SU-DHL-6 (cell line): ENCODE results near the gene SCARB1.

ENCODE experiments used
- EZH2phosphoT487 ChIP-seq: fragments of 200-600 bp; sonication (generic), shearing (Covaris generic); conservative IDR thresholded peaks from 2 replicates; pipeline ENCODE4 v1.6.1; 2018; ENCODE audit warnings: mild to moderate bottlenecking, antibody characterized with exemption, low read length, moderate library complexity, mixed read lengths
- TF ChIP-seq, protein P1 (sequence below): fragments of 200-600 bp; sonication (generic); IDR thresholded peaks from one replicate; pipeline ENCODE4 v1.5.1; 2017; ENCODE audit warnings: antibody characterized with exemption, mild to moderate bottlenecking, low read length, moderate library complexity; ENCODE audit not compliant: insufficient read depth, poor library complexity, severe bottlenecking

DNA sequence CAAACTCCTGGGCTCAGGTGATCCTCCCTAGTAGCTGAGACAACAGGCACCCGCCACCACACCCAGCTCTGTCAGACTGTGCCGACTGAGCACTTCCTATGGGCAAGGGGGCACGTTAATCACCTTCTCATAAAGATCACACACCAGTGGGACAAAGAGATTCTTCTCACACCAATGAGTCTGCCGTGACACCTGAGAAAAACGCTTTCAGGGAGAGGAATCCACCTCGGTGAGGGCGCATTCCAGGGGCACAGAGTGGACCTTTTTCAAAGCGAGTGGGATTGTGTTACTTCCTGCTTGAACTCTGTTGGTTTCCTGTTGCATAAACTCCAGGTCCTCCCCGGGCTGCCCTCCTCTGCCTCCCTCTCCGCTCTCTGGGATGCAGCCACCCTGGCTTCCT lies 17.5 kb upstream of the SCARB1 start:
- TF ChIP-seq, protein P1, sequence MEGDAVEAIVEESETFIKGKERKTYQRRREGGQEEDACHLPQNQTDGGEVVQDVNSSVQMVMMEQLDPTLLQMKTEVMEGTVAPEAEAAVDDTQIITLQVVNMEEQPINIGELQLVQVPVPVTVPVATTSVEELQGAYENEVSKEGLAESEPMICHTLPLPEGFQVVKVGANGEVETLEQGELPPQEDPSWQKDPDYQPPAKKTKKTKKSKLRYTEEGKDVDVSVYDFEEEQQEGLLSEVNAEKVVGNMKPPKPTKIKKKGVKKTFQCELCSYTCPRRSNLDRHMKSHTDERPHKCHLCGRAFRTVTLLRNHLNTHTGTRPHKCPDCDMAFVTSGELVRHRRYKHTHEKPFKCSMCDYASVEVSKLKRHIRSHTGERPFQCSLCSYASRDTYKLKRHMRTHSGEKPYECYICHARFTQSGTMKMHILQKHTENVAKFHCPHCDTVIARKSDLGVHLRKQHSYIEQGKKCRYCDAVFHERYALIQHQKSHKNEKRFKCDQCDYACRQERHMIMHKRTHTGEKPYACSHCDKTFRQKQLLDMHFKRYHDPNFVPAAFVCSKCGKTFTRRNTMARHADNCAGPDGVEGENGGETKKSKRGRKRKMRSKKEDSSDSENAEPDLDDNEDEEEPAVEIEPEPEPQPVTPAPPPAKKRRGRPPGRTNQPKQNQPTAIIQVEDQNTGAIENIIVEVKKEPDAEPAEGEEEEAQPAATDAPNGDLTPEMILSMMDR = no peak
- TF ChIP-seq EZH2phosphoT487 = no peak
